ENCODE measurements around the gene SORCS2.

- TF ChIP-seq CTCF (conservative IDR thresholded peaks at IDR 0.05; ENCODE audit: low read depth, low read length): no peak
- no peak for TF ChIP-seq EZH2 (IDR thresholded peaks at IDR 0.05; ENCODE audit: borderline replicate concordance, low read depth, low read length, poor library complexity, severe bottlenecking)
Observed at GRCh38 chr4:7766661-7767345, 574.5 kb downstream of the SORCS2 start.

All from A673 (cell line).